GM12878 (cell line): ENCODE results near the gene PRRT1. TPM values are rescaled to one million over a fixed set of nuclear protein-coding genes. Genes with fewer than 3 reads are reported as not detected.

Source experiments
- ATAC-seq: fragments of 200-7000 bp; cut with Tn5 transposase; 3 replicates; pipeline ENCODE4 v1.9.1; 2020; ENCODE audit warnings: mild to moderate bottlenecking, moderate library complexity
- BruUV-seq: library from RNA; stranded (reverse); fragments of 400-500 nt; replicated peaks from 2 replicates; lab custom pipeline; 2021; lab: Mats Ljungman, UMichigan
- CTCF ChIA-PET: fragments of 300-600 bp; sonication (Branson Sonifier 250); formaldehyde crosslinking; extraction: SDS; loops from one replicate; lab custom pipeline; 2021; ENCODE audit warnings: inconsistent platforms; lab: Yijun Ruan, JAX
- POLR2A ChIA-PET: fragments of 350-600 bp; formaldehyde crosslinking; extraction: SDS; loops from one replicate; lab custom pipeline; 2021; ENCODE audit warnings: inconsistent platforms; lab: Charles Lee
- RAD21 ChIA-PET: fragments of 300-600 bp; sonication (Branson Sonifier 250); formaldehyde crosslinking; loops from one replicate; lab custom pipeline; 2023; ENCODE audit warnings: antibody characterized with exemption; ENCODE audit not compliant: unreplicated experiment; lab: Charles Lee
- SMC1A ChIA-PET: fragments of 300-600 bp; sonication (Branson Sonifier 250); formaldehyde crosslinking; loops from one replicate; lab custom pipeline; 2023; ENCODE audit not compliant: unreplicated experiment, uncharacterized antibody; lab: Charles Lee
- DNase-seq: peaks from one replicate; pipeline ENCODE4 v3.0.0-alpha.2; 2011; ENCODE audit warnings: low read depth, low spot score
- FAIRE-seq: peaks from 3 replicates; lab custom pipeline; 2011; peaks lifted over from hg19 to GRCh38; lab: Jason Lieb, UNC
- H2AFZ ChIP-seq: 2 replicates; pipeline ENCODE4 v1.6.0; 2011; ENCODE audit warnings: low read depth, low read length, control low read depth; ENCODE audit not compliant: control insufficient read depth
- H3K27ac ChIP-seq: 2 replicates; pipeline ENCODE4 v1.5.1; 2011; ENCODE audit warnings: control low read depth; ENCODE audit not compliant: control insufficient read depth, insufficient read depth
- H3K27me3 ChIP-seq, 2 experiments: replicated peaks in 1 of 2; 2 replicates each; pipeline versions ENCODE4 v1.6.0 to v1.6.1; 2011; ENCODE audit warnings: low read length in 1 of 2; ENCODE audit not compliant: control insufficient read depth in 2 of 2, insufficient read depth in 2 of 2
- H3K36me3 ChIP-seq, 2 experiments: 2 replicates each; pipeline ENCODE4 v1.5.1; 2011; ENCODE audit warnings: low read length in 1 of 2; ENCODE audit not compliant: control insufficient read depth in 2 of 2, insufficient read depth in 2 of 2
- H3K4me1 ChIP-seq: 2 replicates; pipeline ENCODE4 v1.6.1; 2011; ENCODE audit warnings: mild to moderate bottlenecking, low read length, moderate library complexity, mixed read lengths; ENCODE audit not compliant: control insufficient read depth, insufficient read depth
- H3K4me2 ChIP-seq: 2 replicates; pipeline ENCODE4 v1.6.0; 2011; ENCODE audit warnings: control low read depth; ENCODE audit not compliant: control insufficient read depth, insufficient read depth
- H3K4me3 ChIP-seq: fragments of 200-600 bp; sonication (generic); 2 replicates; pipeline ENCODE4 v1.5.1; 2016
- H3K79me2 ChIP-seq: 2 replicates; pipeline ENCODE4 v1.6.0; 2011; ENCODE audit warnings: low read length; ENCODE audit not compliant: control insufficient read depth, insufficient read depth
- H3K9ac ChIP-seq: 2 replicates; pipeline ENCODE4 v1.8.0; 2011; ENCODE audit warnings: low read length, control low read depth, mixed read lengths; ENCODE audit not compliant: control insufficient read depth, insufficient read depth
- H3K9me3 ChIP-seq: replicated peaks from 3 replicates; pipeline ENCODE4 v1.5.1; 2011; ENCODE audit warnings: mild to moderate bottlenecking, low read length; ENCODE audit not compliant: control insufficient read depth, insufficient read depth
- H4K20me1 ChIP-seq: 2 replicates; pipeline ENCODE4 v1.6.0; 2011; ENCODE audit not compliant: control insufficient read depth, insufficient read depth
- CBFB ChIP-seq: IDR thresholded peaks from 2 replicates; pipeline ENCODE4 v1.6.1; 2016; ENCODE audit warnings: antibody characterized with exemption, low read depth
- CREM ChIP-seq: IDR thresholded peaks from 2 replicates; pipeline ENCODE4 v1.6.1; 2014; ENCODE audit warnings: antibody characterized with exemption, low read depth
- CUX1 ChIP-seq: IDR thresholded peaks from 2 replicates; pipeline ENCODE4 v1.6.1; 2012; ENCODE audit warnings: improper control_type of control experiment, low read depth, low read length; ENCODE audit not compliant: insufficient replicate concordance
- ETV6 ChIP-seq, 2 experiments: fragments of 450-650 bp in 1 of 2; IDR thresholded peaks in 1 of 2; conservative IDR thresholded peaks in 1 of 2; 2 replicates each; pipeline ENCODE4 v1.6.1; 2014; ENCODE audit warnings: antibody characterized with exemption in 1 of 2, borderline replicate concordance in 1 of 2, low read depth in 1 of 2, mild to moderate bottlenecking in 1 of 2, moderate library complexity in 1 of 2
- KAT2A ChIP-seq: conservative IDR thresholded peaks from 2 replicates; pipeline ENCODE4 v1.6.1; 2011; ENCODE audit warnings: low read depth, low read length; ENCODE audit not compliant: control insufficient read depth
- PRDM15 ChIP-seq: fragments of 450-650 bp; formaldehyde crosslinking; IDR thresholded peaks from 2 replicates; pipeline ENCODE4 v1.4.0; 2020; ENCODE audit warnings: mild to moderate bottlenecking, moderate library complexity
- RAD21 ChIP-seq: IDR thresholded peaks from 2 replicates; pipeline ENCODE4 v1.6.1; 2011; ENCODE audit warnings: mild to moderate bottlenecking, low read depth, low read length, moderate library complexity; ENCODE audit not compliant: insufficient read depth
- RB1 ChIP-seq: fragments of 450-650 bp; formaldehyde crosslinking; IDR thresholded peaks from 2 replicates; pipeline ENCODE4 v1.6.1; 2017; ENCODE audit warnings: mild to moderate bottlenecking, borderline replicate concordance
- RFX5 ChIP-seq: IDR thresholded peaks from 2 replicates; pipeline ENCODE4 v1.6.1; 2011; ENCODE audit warnings: low read depth, low read length, improper control_type of control experiment
- RUNX3 ChIP-seq: IDR thresholded peaks from 2 replicates; pipeline ENCODE4 v1.6.1; 2012; ENCODE audit warnings: low read length, inconsistent platforms
- SMARCA5 ChIP-seq: fragments of 450-650 bp; IDR thresholded peaks from 2 replicates; pipeline ENCODE4 v1.6.1; 2017; ENCODE audit warnings: mild to moderate bottlenecking
- TCF12 ChIP-seq: IDR thresholded peaks from 2 replicates; pipeline ENCODE4 v1.6.1; 2011; ENCODE audit warnings: low read depth, mild to moderate bottlenecking, low read length
- USF1 ChIP-seq: IDR thresholded peaks from 2 replicates; pipeline ENCODE4 v1.6.1; 2011; ENCODE audit warnings: borderline replicate concordance, low read depth, mild to moderate bottlenecking, moderate library complexity, mixed read lengths, low read length; ENCODE audit not compliant: insufficient read depth; ENCODE audit errors: extremely low read length
- YBX1 ChIP-seq: fragments of 450-650 bp; IDR thresholded peaks from 2 replicates; pipeline ENCODE4 v1.6.1; 2016; ENCODE audit warnings: antibody characterized with exemption
- WGBS: methylation state at CpG from one replicate; pipeline ENCODE4 v1.1.6; 2016; ENCODE audit warnings: low lambda C conversion rate; ENCODE audit not compliant: insufficient replicate concordance, insufficient coverage; ENCODE audit errors: missing lambda C conversion rate; 5-methylcytosine and 5-hydroxymethylcytosine counted together
- in situ Hi-C: fragments of 300-500 bp; cut with MboI; formaldehyde crosslinking; loops from 9 replicates; pipeline ENCODE4 v1.14.3; 2018; ENCODE audit warnings: mixed read lengths
- intact Hi-C: fragments of 100-400 bp; cut with micrococcal nuclease; formaldehyde crosslinking; loops from one replicate; pipeline ENCODE4 v1.14.2; 2022; ENCODE audit not compliant: unreplicated experiment
- polyA plus RNA-seq, 11 experiments: library from polyadenylated mRNA; depleted of rRNA in 4 of 11; unstranded in 6 of 11; stranded (reverse) in 5 of 11; fragments of >200 nt; fragmentation: Nextera tagmentation in 4 of 11; fragmentation: Illumina TruSeq in 1 of 11; extraction: Ambion mirVana in 4 of 11; extraction: Trizol in 1 of 11; gene quantifications; 1 replicate in 1 of 11; 2 replicates in 10 of 11; pipeline versions ENCODE4 v1.2.1 to v1.2.3, GENCODE V29; 2011 to 2016; ENCODE audit warnings: inconsistent platforms in 2 of 11, missing spikeins in 2 of 11, low read depth in 1 of 11
- total RNA-seq, 4 experiments: library from RNA; depleted of rRNA in 3 of 4; stranded (reverse); fragments of >200 nt in 3 of 4; fragmentation: Illumina TruSeq in 1 of 4; extraction: Trizol in 1 of 4; gene quantifications; 2 replicates each; pipeline versions ENCODE4 v1.2.1 to v1.2.3, GENCODE V29; 2013 to 2021

PRRT1 gene
- total and polyA plus RNA-seq, 10 of the 15 experiments (the other 5 are each of a cell fraction or from before 2014, with no cell fraction given): 0.04 to 0.15 (median 0.10) TPM; not detected in 6

GRCh38 chr6:32168350-32168749, 16.6 kb upstream of the PRRT1 start (continued):
- no peak for TF ChIP-seq CUX1
- TF ChIP-seq RB1: no peak
- TF ChIP-seq TCF12: no peak
- no peak for TF ChIP-seq RAD21
- no peak for TF ChIP-seq SMARCA5

- 94% methylated on average over 6 of the region's 6 CpGs for WGBS
- no peak for ATAC-seq
- intact Hi-C loops (no loop called here), in situ Hi-C loops (no loop called here)
- H3K27me3 ChIP-seq: no peaks in the 10 kb centered on the region
- no peaks in the 10 kb centered on the region for H3K9me3 ChIP-seq
- no peaks in the 10 kb centered on the region; the same call in 1 of the 2 replicates for H4K20me1 ChIP-seq
- ChIA-PET SMC1A (no interaction called here), POLR2A (no interaction called here), CTCF (no interaction called here), RAD21 (no interaction called here)
- BruUV-seq: no TSS peak
- no peak overlapping the region for H3K9ac ChIP-seq
- DNase-seq: no peak
- H3K4me2 ChIP-seq: no peak overlapping the region
- FAIRE-seq: no peak
- H3K4me3 ChIP-seq: no peak overlapping the region
- no peak overlapping the region for H2AFZ ChIP-seq
- no peaks in the 10 kb centered on the region for H3K4me1 ChIP-seq
- H3K79me2 ChIP-seq: no peaks in the 10 kb centered on the region
- H3K36me3 ChIP-seq: peaks cover 0 to 3% of the 10 kb centered on the region in 2 experiments; a peak in 1 of 4 replicates
- no peak overlapping the region for H3K27ac ChIP-seq
- TF ChIP-seq YBX1 (no peak), PRDM15 (CRISPR knock-in tag) (no peak), CBFB (no peak), RFX5 (no peak), ETV6 (conservative IDR thresholded peaks at IDR 0.05 in 1 of 2, IDR thresholded peaks at IDR 0.05 in 1 of 2; ENCODE audit: borderline replicate concordance in 1 of 2, low read depth in 1 of 2) (no peak), TCF12 (no peak), KAT2A (no peak), RUNX3 (no peak), USF1 (no peak), CREM (no peak)
Measured at GRCh38 chr6:32167761-32168262, 16.1 kb upstream of the PRRT1 start.
